SKM-1 treated with dmso at 0.1 percent for 144 hours (cell line): ENCODE measurements around the gene RHBDF2.

ENCODE experiments used
- DNase-seq: peaks from one replicate; lab custom pipeline; 2025; ENCODE audit not compliant: unreplicated experiment; lab: John Stamatoyannopoulos, UW

RHBDF2 gene

DNA sequence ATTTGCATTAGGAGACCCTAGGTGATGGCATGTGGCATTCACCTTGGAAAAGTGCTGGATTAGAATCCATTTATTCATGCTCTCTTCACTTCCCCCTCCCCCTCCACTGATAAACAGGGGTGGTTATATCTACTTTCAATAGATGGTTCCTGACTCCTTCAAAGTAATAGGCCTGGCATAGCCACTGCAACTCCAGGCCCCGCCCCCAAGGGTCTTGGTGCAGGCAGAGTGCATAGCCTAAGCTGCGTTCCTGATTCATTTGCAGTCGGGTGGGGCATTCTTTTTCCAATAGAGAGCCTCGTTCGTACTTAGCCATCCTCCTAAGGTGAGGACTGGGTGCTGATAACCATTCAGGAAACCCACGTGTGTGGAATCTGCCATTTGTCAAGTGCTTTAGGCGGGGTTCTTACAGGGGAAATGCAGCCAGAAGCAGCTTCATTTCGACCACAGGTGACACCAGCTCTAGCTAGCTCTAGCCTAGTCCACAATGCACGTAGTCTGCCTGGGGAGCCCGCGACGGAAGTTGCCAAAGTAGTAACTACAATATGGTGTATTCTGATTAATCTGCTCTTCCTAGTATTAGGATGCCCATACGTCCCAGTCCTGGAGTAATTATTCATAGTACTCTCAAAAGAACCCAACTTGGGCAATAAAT lies 59.4 kb downstream of the RHBDF2 start:
- no peak for DNase-seq

GRCh38 chr17:76440751-76441362 lies 60.4 kb downstream of the RHBDF2 start:
- no peak for DNase-seq

DNA sequence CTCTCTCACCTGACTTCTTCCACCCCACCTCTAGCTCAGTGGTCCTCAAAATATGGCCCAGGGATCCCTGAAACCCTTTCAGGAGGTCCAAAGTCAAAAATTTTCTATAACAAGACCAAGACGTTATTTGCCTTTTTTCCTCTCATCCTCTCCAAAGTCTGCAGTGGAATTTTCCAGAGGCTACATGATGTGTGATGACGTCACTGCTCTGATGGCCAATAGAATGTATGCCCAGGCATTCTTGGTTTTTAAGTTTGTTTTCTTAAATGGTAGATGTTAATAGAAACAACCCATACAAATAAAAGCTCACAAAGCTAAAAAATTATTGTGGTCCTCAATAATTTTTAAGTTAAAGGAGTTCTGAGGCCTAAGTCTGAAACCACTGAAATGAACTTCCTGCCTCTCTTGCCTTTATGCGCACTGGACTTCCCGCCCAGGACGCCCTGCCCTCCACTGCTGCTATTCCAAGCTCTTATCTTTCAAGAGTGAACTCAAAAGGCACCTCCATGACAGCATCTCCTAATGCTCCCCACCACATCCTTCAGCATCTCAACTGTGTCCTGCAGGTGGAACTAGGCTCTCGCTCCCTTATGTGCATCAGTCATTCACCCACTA lies 61.8 kb downstream of the RHBDF2 start:
- no peak for DNase-seq

- DNase-seq, result no peak
Observed at GRCh38 chr17:76438906-76439305, 62.3 kb downstream of the RHBDF2 start.

GRCh38 chr17:76437467-76438402 lies 63.5 kb downstream of the RHBDF2 start:
- DNase-seq, result no peak

- no peak for DNase-seq
Observed at GRCh38 chr17:76435751-76436150, 65.5 kb downstream of the RHBDF2 start.

DNA sequence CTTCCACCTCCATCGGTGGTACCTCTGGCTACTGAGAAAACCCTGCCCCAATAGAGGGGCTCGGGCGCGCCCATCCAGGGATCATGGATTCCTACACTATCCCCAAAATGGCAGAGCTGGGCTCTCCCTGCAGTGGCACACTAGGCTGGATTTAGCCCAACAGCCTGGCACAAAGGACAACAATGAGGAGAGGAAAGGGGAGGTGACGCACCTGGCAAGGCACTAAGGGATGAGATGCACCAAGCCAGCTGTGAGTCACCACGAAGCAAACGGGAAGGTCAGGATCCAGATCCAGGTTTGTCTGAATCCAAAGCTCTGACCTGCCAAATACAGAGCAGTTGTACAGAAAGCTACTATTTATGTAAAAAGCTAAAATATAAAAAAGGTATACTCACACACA lies 66.4 kb downstream of the RHBDF2 start:
- no peak for DNase-seq

DNA sequence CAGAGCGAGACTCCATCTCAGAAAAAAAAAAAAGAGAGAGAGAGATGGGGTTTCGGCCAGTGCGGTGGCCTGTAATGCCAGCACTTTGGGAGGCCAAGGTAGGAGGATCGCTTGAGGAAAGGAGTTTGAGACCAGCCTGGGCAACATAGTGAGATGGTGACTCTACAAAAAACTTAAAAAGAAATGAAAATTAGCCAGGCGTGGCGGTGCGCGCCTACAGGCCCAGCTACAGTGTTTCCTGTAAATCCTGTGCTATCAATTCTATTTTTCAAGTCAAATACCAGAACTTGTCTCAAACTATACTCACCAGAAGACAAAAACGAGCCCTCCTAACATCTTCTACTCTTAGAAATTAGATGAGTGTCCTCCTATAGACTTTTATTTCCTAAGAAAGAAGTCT lies 67.5 kb downstream of the RHBDF2 start:
- no peak for DNase-seq

- DNase-seq, result peak; percentile 20
Observed at GRCh38 chr17:76432712-76433336, 68.4 kb downstream of the RHBDF2 start.

- DNase-seq, result no peak
Observed at GRCh38 chr17:76432004-76432403, 69.2 kb downstream of the RHBDF2 start.

DNA sequence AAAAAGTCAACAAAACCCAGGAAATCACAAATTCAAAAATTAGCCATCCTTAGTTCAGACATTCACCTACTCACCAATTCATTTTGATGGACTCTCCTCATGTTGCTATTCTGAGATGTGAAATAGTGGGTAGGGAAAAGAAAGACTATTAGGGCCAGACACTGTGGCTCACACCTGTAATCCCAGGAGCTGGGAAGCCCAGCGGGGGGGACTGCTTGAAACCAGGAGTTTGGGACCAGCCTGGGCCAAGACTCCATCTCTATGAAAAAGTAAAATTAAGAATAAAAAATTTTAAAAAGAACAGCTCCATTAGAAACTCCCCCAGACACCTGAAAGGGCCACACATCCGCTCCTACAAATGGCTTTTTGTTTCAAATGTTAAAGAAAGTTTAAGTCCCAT lies 69.7 kb downstream of the RHBDF2 start:
- DNase-seq, result no peak

DNA sequence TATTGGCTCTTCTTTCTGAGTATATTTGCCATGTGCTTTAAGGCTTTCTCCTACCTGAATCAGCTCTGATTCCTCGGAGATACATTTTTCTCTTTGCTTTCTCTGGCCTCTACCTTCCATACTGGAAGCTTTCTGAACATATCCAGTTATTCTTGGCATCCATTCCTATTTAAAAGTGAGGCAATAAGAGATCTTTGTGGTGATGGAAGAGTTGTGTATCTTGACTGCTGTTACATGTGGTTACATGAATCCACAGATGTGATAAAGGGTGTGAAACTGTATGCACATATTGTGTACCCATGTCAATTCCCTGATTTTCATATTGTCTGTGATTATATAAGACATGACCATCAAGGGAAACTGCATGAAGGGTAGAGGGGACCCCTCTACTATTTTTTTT lies 72.7 kb downstream of the RHBDF2 start:
- DNase-seq, result no peak

- DNase-seq, result no peak
Observed at GRCh38 chr17:76427501-76428231, 73.6 kb downstream of the RHBDF2 start.

DNA sequence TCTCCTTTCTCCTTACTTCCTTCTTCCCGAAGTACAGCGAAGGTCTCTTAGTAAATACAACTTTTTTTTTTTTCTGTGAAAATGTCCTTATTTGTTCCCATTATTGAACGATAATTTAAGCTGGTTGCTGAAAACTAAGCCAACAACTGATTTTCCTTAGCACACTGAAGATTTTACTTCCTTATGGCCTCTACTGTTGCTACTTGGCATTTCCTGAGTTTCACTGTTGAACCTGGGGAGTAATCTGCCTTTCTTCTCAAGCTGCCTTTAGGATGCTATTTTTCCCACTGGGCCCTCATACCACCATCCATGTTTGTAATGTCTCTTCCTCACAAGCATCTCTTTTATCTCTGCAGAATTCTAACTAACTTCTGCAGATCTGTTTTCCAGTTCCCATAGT lies 74.4 kb downstream of the RHBDF2 start:
- DNase-seq, result no peak

DNA sequence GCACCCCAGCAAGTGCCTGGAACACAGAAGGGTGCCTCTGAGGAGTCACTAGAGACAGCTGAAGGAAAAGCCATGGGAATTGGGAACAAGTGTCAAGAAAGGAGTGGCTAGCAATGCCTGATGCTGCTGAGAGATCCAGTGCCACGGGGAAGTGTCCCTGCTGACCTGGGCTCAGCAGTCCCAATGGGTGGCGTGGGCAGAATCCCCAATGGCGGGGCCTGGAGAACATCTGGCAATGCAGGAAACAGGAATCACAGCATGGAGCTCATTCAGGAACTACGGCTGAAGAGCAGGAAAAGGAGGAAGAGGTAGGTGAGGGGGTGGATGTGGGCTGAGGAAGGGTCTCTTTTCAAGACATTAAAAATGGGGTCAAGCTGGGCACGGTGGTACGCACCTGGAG lies 78.4 kb downstream of the RHBDF2 start:
- no peak for DNase-seq

DNA sequence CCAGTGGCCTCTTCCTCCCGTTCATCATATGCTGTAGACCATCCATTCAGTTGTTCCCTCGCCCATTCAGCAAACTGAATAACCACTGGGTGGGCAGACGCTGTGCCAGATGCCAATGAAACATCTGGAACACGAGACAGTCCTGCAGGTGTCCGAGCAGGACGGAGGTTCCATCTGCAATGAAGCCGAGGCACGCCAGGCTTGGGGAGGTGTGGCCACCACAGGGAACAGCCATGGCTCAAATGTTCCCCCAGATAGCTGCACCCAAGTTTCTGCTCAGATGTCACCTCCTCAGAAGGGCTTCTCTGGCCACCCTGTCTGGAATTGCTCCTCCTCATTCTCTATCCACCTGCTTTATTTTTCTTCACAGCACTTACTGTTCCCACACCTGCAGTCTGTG lies 78.8 kb downstream of the RHBDF2 start:
- DNase-seq, result no peak

- no peak for DNase-seq
Observed at GRCh38 chr17:76421044-76421407, 80.2 kb downstream of the RHBDF2 start.
